ENCODE results near the gene GPC3. TPM values are rescaled to one million over a fixed set of nuclear protein-coding genes. Genes with fewer than 3 reads are reported as not detected.

The GPC3 gene
- total and polyA plus RNA-seq, 2 experiments from 2014 or later = 36.8 to 60.1 TPM

DNA sequence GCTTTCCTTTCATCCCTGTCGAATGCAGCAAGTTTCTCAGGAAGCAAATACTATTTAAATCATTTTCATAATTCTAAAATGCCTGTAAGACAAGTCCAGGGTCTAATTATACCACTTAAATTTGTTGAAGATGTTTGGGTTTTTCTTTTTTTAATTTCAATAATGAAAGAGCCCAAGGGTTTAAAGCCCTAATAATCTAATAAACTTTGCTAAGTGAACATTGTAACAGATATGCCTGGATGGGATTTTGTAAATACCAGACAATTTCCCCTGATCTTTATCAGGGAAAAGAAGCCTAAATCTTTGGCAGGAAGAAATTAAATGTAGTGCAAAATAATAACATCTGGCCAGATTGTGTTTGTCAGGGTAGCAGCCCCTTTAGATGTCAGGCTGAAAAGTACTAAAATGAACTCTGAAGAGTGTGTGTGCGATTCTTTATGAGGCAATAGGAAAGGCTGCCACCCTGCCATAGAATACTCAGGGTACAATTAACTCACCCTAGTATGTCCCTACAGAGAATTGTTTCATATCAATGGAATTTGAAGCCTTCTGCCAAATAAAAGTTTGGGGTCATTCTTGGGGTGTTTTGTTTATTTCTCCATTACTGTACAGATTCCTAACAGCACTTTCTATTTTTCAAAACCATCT is 45.6 kb downstream of the GPC3 start:
- Mint-ChIP-seq H3K27me3 (ENCODE audit: insufficient read depth, low read depth, poor library complexity) (no peaks in the 10 kb centered on the region), H3K36me3 (ENCODE audit: low read depth) (no peaks in the 10 kb centered on the region), H3K9me3 (no peaks in the 10 kb centered on the region), H3K4me1 (peaks cover 6% of the 10 kb centered on the region; the same call in 2 of the 3 replicates), H3K4me3 (no peak overlapping the region), H3K27ac (no peak overlapping the region)
- H2AFZ ChIP-seq = no peak overlapping the region
- H3F3A ChIP-seq (replicated peaks; ENCODE audit: low read depth) = no peaks in the 10 kb centered on the region
- H4K20me1 ChIP-seq (replicated peaks; ENCODE audit: insufficient read depth) = no peaks in the 10 kb centered on the region; the same call in 1 of the 2 replicates
- H3K4me2 ChIP-seq = no peak overlapping the region
- ATAC-seq (no peak), DNase-seq (ENCODE audit: low spot score) (no peak)
- no peak overlapping the region for H3K4me3 ChIP-seq
- no peaks in the 10 kb centered on the region for H3K27me3 ChIP-seq (ENCODE audit: insufficient read depth)
- no peaks in the 10 kb centered on the region for H3K79me2 ChIP-seq (replicated peaks; ENCODE audit: insufficient read depth)
- no peaks in the 10 kb centered on the region; the same call in 1 of the 2 replicates for H3K4me1 ChIP-seq (ENCODE audit: insufficient read depth)
- H3K9me2 ChIP-seq (ENCODE audit: insufficient read depth) = no peaks in the 10 kb centered on the region
- H3K27ac ChIP-seq (ENCODE audit: low read depth) = no peak overlapping the region
- H3K36me3 ChIP-seq (ENCODE audit: insufficient read depth) = no peaks in the 10 kb centered on the region
- no peak for TF ChIP-seq ETS1 (IDR thresholded peaks at IDR 0.05)
- no peak for TF ChIP-seq EZH2 (IDR thresholded peaks at IDR 0.05; ENCODE audit: low read depth, unreplicated experiment)
- TF ChIP-seq JUNB (IDR thresholded peaks at IDR 0.05; ENCODE audit: unreplicated experiment) = no peak
- TF ChIP-seq ZNF114 (CRISPR knock-in tag; IDR thresholded peaks at IDR 0.05) = no peak
- no peak for TF ChIP-seq ZNF331 (CRISPR knock-in tag; IDR thresholded peaks at IDR 0.05; ENCODE audit: low read depth)
- no peak for TF ChIP-seq EZH2phosphoT487 (IDR thresholded peaks at IDR 0.05; ENCODE audit: unreplicated experiment)
- TF ChIP-seq, protein P1, sequence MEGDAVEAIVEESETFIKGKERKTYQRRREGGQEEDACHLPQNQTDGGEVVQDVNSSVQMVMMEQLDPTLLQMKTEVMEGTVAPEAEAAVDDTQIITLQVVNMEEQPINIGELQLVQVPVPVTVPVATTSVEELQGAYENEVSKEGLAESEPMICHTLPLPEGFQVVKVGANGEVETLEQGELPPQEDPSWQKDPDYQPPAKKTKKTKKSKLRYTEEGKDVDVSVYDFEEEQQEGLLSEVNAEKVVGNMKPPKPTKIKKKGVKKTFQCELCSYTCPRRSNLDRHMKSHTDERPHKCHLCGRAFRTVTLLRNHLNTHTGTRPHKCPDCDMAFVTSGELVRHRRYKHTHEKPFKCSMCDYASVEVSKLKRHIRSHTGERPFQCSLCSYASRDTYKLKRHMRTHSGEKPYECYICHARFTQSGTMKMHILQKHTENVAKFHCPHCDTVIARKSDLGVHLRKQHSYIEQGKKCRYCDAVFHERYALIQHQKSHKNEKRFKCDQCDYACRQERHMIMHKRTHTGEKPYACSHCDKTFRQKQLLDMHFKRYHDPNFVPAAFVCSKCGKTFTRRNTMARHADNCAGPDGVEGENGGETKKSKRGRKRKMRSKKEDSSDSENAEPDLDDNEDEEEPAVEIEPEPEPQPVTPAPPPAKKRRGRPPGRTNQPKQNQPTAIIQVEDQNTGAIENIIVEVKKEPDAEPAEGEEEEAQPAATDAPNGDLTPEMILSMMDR (conservative IDR thresholded peaks at IDR 0.05; ENCODE audit: low read depth in 2 of 2) = no peak
- TF ChIP-seq, protein P2, sequence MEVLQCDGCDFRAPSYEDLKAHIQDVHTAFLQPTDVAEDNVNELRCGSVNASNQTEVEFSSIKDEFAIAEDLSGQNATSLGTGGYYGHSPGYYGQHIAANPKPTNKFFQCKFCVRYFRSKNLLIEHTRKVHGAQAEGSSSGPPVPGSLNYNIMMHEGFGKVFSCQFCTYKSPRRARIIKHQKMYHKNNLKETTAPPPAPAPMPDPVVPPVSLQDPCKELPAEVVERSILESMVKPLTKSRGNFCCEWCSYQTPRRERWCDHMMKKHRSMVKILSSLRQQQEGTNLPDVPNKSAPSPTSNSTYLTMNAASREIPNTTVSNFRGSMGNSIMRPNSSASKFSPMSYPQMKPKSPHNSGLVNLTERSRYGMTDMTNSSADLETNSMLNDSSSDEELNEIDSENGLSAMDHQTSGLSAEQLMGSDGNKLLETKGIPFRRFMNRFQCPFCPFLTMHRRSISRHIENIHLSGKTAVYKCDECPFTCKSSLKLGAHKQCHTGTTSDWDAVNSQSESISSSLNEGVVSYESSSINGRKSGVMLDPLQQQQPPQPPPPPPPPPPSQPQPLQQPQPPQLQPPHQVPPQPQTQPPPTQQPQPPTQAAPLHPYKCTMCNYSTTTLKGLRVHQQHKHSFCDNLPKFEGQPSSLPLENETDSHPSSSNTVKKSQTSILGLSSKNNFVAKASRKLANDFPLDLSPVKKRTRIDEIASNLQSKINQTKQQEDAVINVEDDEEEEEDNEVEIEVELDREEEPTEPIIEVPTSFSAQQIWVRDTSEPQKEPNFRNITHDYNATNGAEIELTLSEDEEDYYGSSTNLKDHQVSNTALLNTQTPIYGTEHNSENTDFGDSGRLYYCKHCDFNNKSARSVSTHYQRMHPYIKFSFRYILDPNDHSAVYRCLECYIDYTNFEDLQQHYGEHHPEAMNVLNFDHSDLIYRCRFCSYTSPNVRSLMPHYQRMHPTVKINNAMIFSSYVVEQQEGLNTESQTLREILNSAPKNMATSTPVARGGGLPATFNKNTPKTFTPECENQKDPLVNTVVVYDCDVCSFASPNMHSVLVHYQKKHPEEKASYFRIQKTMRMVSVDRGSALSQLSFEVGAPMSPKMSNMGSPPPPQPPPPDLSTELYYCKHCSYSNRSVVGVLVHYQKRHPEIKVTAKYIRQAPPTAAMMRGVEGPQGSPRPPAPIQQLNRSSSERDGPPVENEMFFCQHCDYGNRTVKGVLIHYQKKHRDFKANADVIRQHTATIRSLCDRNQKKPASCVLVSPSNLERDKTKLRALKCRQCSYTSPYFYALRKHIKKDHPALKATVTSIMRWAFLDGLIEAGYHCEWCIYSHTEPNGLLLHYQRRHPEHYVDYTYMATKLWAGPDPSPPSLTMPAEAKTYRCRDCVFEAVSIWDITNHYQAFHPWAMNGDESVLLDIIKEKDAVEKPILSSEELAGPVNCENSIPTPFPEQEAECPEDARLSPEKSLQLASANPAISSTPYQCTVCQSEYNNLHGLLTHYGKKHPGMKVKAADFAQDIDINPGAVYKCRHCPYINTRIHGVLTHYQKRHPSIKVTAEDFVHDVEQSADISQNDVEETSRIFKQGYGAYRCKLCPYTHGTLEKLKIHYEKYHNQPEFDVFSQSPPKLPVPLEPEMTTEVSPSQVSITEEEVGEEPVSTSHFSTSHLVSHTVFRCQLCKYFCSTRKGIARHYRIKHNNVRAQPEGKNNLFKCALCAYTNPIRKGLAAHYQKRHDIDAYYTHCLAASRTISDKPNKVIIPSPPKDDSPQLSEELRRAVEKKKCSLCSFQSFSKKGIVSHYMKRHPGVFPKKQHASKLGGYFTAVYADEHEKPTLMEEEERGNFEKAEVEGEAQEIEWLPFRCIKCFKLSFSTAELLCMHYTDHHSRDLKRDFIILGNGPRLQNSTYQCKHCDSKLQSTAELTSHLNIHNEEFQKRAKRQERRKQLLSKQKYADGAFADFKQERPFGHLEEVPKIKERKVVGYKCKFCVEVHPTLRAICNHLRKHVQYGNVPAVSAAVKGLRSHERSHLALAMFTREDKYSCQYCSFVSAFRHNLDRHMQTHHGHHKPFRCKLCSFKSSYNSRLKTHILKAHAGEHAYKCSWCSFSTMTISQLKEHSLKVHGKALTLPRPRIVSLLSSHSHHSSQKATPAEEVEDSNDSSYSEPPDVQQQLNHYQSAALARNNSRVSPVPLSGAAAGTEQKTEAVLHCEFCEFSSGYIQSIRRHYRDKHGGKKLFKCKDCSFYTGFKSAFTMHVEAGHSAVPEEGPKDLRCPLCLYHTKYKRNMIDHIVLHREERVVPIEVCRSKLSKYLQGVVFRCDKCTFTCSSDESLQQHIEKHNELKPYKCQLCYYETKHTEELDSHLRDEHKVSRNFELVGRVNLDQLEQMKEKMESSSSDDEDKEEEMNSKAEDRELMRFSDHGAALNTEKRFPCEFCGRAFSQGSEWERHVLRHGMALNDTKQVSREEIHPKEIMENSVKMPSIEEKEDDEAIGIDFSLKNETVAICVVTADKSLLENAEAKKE (CRISPR knock-in tag; IDR thresholded peaks at IDR 0.05) = no peak
- TF ChIP-seq, protein P3, sequence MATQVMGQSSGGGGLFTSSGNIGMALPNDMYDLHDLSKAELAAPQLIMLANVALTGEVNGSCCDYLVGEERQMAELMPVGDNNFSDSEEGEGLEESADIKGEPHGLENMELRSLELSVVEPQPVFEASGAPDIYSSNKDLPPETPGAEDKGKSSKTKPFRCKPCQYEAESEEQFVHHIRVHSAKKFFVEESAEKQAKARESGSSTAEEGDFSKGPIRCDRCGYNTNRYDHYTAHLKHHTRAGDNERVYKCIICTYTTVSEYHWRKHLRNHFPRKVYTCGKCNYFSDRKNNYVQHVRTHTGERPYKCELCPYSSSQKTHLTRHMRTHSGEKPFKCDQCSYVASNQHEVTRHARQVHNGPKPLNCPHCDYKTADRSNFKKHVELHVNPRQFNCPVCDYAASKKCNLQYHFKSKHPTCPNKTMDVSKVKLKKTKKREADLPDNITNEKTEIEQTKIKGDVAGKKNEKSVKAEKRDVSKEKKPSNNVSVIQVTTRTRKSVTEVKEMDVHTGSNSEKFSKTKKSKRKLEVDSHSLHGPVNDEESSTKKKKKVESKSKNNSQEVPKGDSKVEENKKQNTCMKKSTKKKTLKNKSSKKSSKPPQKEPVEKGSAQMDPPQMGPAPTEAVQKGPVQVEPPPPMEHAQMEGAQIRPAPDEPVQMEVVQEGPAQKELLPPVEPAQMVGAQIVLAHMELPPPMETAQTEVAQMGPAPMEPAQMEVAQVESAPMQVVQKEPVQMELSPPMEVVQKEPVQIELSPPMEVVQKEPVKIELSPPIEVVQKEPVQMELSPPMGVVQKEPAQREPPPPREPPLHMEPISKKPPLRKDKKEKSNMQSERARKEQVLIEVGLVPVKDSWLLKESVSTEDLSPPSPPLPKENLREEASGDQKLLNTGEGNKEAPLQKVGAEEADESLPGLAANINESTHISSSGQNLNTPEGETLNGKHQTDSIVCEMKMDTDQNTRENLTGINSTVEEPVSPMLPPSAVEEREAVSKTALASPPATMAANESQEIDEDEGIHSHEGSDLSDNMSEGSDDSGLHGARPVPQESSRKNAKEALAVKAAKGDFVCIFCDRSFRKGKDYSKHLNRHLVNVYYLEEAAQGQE (IDR thresholded peaks at IDR 0.05; ENCODE audit: unreplicated experiment) = no peak
- no peak for TF ChIP-seq CREB1 (CRISPR knock-in tag; IDR thresholded peaks at IDR 0.05; ENCODE audit: low read depth)
- no peak for TF ChIP-seq POLR2AphosphoS5 (IDR thresholded peaks at IDR 0.05; ENCODE audit: low read depth)

Data from GM23338 (cell line).